Limb (tissue), 2 donors: ENCODE data around the gene RPIA.
"Not testable (repeated sequence)": the region's sequence is repeated elsewhere in the genome, so short reads cannot be mapped to it uniquely, and the experiment has no call there.

Experiments used
- DNase-seq, 2 donors: peaks; one replicate each; pipeline ENCODE4 v3.0.0-alpha.2; 2016; ENCODE audit errors: extremely low spot score in 2 of 2

Gene RPIA

GRCh38 chr2:88765889-88766481, 74.5 kb downstream of the RPIA start:
- DNase-seq: not testable (repeated sequence)

DNA sequence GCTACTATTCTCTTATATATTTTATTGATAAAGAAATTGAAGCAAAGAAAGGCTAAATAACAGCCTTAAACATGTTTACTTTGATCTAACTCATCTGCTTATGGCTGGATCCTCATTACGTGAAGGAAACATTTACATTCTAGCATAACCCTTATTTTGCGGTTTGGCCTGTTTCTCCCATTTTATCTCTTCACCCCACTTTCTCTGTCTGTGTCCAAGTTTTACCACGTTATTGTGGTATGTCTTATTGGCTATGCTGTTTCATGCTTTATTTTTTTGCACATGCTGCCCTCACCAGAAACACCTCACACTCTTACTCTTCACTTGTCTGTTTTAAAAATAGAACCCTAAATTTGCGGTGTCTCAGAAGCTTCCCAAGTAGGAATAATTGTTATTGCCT, 78.5 kb downstream of the RPIA start:
- DNase-seq: no peak

DNA sequence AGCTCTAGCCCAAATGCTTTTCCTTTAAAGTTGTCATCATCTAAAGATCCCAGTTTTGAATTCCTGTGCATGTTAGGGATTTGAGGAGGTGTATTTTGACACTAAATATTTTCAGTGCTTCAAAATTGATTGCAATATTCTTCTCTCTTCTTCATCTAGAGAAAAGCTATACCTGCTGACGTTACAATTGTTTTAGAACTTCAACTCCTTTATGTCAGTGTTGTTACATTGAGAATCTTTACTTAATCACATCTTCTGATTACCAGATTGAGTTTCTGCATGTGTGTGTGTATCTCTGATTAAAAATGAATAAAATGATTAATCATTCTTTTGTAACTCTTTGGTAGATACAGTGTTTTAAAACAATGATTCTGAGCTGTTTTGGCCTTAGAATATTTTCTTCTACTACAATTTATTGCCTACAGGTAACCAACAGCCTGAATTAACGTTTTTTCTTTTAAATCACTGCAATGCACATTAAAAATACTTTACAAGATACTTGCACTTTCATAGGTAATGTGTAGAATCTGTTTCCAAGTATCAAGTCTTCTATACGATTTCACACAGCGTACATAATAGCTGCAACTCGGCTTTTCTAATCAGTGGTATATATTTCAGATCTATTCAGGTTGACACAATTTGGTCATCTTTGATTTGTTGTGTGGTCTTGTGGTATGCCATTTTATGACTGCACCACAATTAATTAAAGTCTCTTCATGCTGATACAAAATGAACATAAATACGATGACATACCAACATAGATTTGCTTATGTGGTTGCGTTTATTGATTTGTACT, 82.0 kb downstream of the RPIA start:
- not testable (repeated sequence) for DNase-seq

GRCh38 chr2:88789213-88789612, 97.7 kb downstream of the RPIA start:
- not testable (repeated sequence) for DNase-seq

- DNase-seq: not testable (repeated sequence)
Measured at GRCh38 chr2:88795932-88796331, 104.5 kb downstream of the RPIA start.

DNA sequence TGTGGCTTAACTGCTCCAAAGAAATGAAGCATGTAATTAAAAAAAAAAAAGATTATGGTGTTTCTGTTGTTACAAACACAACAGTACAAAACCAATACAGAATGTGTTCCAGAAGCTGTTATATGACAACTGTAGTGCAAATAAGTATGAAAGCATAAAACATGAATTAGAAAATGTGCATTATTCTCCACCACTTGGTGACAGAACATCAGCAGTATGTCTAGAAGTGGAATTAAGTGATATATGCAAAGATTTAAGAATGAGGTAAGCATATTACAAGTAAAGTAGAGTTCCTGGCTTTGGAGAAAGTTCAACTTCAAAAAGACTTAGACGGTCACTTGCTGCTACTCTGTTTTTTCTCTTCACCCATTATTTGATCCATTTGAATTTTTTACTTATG, 105.0 kb downstream of the RPIA start:
- not testable (repeated sequence) for DNase-seq

DNA sequence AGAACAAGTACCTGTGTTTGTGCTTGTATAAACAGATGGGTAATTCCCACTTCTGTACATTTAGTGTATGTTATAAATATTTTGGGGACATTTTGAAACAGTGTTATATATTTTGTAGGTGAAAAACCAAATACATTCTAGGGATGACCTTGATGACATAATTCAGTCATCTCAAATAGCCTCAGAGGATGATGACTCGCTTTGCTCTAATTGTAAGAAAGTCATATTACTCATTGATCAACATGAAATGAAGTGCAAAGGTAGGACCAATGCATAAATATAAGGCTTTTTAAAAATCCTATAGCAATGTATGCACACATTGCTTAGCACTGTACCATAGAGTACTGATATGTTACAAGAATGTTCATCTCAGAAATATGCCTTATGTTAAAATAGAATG, 105.7 kb downstream of the RPIA start:
- not testable (repeated sequence) for DNase-seq
